Muscle of back (tissue), 13 donors: ENCODE data around the gene MCF2. TPM values are rescaled to one million over a fixed set of nuclear protein-coding genes. Genes with fewer than 3 reads are reported as not detected.
"Not testable (repeated sequence)": the region's sequence is repeated elsewhere in the genome, so short reads cannot be mapped to it uniquely, and the experiment has no call there.

ENCODE experiments used
- DNase-seq, 3 donors: peaks; one replicate each; pipeline versions ENCODE4 v3.0.0 to v3.0.0-alpha.2; 2013
- long read RNA-seq, 9 donors: transcript quantifications; one replicate each; lab custom pipeline, GENCODE V29; 2026
- polyA plus RNA-seq, 10 donors: library from polyadenylated mRNA; unstranded; fragments of 120-200 nt; gene quantifications; one replicate each; pipeline ENCODE4 v1.2.1, GENCODE V29; 2013; ENCODE audit not compliant: insufficient read length in 10 of 10

MCF2 gene, protein sequence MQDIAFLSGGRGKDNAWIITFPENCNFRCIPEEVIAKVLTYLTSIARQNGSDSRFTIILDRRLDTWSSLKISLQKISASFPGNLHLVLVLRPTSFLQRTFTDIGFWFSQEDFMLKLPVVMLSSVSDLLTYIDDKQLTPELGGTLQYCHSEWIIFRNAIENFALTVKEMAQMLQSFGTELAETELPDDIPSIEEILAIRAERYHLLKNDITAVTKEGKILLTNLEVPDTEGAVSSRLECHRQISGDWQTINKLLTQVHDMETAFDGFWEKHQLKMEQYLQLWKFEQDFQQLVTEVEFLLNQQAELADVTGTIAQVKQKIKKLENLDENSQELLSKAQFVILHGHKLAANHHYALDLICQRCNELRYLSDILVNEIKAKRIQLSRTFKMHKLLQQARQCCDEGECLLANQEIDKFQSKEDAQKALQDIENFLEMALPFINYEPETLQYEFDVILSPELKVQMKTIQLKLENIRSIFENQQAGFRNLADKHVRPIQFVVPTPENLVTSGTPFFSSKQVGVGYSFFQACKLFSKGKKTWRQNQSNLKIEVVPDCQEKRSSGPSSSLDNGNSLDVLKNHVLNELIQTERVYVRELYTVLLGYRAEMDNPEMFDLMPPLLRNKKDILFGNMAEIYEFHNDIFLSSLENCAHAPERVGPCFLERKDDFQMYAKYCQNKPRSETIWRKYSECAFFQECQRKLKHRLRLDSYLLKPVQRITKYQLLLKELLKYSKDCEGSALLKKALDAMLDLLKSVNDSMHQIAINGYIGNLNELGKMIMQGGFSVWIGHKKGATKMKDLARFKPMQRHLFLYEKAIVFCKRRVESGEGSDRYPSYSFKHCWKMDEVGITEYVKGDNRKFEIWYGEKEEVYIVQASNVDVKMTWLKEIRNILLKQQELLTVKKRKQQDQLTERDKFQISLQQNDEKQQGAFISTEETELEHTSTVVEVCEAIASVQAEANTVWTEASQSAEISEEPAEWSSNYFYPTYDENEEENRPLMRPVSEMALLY
- polyA plus RNA-seq, result under 1 TPM in 9 of 10 donors, not detected in 1; 0.16 to 0.58 (median 0.26) TPM
- long read RNA-seq, donor 1, result 0 reads
- long read RNA-seq, donor 2, partial matches to known transcripts, result 9 of 9 reads
- long read RNA-seq, donor 2, other reads (novel, unspliced or antisense), result 0 of 9 reads
- long read RNA-seq, donor 3, result 0 reads
- long read RNA-seq, donor 4, result 0 reads
- long read RNA-seq, donor 5, result 0 reads
- long read RNA-seq, donor 6, result 0 reads
- long read RNA-seq, donor 7, result 0 reads
- long read RNA-seq, donor 8, result 0 reads
- long read RNA-seq, donor 9, result 0 reads

- DNase-seq, result no peak
Observed at GRCh38 chrX:139708067-139708466, at the start of gene MCF2. TSS of gene MCF2 (minus strand) at chrX:139708167. CDS start at chrX:139651744, 56,423 bp downstream.

GRCh38 chrX:139751053-139751452, 43.1 kb upstream of the MCF2 start:
- DNase-seq, result no peak

DNA sequence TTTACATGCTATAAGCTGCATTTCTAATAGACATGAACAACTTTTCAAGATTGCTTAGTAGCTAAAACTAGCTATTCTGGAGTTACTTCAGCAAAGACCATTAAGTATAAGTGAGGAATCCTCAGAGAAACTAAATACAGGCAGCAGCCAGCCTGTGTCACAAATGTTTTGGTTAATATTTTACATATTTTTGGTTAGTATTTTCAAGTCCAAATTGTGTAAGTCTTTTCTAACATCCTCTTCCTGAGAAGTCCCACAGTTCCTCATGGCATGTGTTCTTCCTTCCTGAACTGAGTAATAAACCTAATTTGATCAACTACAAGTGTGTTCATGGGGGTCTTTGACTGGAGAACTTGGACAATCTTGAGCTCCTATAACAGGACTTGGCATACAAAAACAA, 42.4 kb upstream of the MCF2 start:
- no peak for DNase-seq

- DNase-seq, result peak in 1 of 3 donors; percentile 5
Observed at GRCh38 chrX:139739138-139739537, 31.2 kb upstream of the MCF2 start.

DNA sequence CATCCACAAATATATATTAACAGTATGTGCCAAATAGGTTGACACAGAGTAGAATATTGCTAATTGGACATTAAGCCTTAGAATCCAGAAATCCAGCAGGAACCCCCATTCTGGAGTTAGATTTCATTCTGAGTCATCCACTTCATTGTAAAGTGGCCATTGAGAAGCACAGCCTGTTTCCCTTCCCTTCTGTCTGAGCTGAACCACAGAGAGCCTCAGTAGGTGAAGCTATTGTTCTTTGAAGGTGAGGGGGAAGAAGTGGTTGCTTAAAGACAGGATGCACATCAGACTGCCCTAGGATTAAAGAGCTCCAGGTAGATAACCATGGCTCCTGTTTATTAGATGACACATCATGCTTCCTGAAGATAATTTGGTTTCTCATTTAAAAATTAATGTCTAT, 30.6 kb upstream of the MCF2 start:
- no peak for DNase-seq

DNA sequence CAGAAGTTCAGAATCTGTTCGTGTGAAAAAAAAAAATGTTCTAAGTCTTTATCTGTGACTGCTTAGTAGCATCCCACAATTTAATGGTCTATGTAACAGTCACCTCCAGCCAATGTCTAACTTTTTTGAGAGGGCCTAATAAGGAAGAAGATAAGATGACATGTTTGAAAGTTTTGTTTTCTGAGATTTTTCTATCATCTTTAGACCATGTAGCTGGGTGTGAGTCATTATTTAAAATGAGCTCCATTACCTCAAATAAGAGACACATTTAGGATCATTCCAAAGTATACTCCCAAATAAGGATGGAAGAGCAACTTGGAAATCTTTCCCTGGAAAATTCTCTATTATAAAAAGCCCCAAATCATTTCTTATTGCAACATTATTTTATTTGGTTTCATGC, 28.2 kb upstream of the MCF2 start:
- no peak for DNase-seq

- no peak for DNase-seq
Observed at GRCh38 chrX:139734996-139735395, 27.0 kb upstream of the MCF2 start.

GRCh38 chrX:139725720-139726119, 17.8 kb upstream of the MCF2 start:
- DNase-seq, result no peak

GRCh38 chrX:139724626-139725025, 16.7 kb upstream of the MCF2 start:
- DNase-seq, result no peak

- DNase-seq, result no peak
Observed at GRCh38 chrX:139720979-139721378, 13.0 kb upstream of the MCF2 start.

DNA sequence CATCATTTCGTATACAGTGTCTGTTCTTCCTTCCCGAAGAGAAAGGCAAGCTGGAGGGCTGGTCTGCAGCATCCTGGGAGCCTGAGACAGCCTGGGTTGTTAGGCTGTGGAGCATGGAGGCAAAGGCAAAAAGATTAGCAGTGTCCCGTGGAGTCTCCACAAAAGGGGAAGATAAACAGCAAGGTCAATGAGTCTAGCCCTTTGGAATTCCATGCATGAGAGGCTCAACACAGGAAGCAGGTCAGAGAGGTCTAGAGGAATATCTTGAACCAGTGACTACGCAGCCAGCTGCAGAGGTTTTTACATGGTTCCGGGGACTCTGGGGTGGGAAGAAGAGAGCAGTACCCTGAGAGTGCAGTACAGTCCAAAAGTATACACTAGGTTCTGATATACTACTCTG, 12.2 kb upstream of the MCF2 start:
- DNase-seq, result peak in 1 of 3 donors; percentile 22

DNA sequence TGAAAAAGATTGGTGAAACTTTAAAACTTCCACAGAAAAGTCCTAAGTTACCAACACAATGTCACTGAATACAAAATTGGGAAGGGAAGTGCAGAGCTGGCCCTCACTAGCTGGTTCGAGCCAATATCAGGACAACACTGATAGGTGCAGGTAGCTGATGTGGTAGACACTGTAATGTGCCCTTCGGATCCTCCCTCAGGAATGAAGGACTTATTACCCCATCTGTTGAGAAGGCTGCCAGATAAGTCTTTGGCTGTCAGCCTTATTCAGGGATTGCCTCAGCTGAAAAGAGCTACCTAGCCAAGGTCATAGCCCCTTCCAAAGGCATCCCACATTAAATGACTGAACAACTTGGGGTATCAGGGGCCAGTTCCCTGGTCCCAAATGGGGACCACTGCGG, 5.3 kb downstream of the MCF2 start:
- DNase-seq, result no peak

DNA sequence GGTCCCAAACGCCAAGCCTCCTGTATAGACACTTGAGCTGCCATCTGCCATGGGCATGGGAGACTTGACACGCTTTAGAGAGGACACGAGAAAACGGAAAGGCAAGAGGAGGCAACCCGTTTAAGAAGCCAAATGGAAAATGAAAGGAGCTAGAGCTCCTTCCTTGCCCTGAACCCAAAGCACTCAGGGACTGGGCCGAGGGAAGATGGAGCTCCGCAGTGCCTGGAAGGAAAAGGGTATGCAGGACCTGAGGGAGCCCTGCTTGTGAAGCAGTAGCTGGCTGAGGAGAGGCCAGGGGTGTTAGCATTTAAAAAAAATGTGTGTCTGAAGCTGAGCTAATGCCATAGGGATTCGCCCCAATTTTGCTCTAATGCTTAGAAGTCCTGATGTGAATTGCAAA, 15.1 kb downstream of the MCF2 start:
- DNase-seq, result peak in 1 of 3 donors; percentile 6

- peak in 1 of 3 donors; percentile 14 for DNase-seq
Observed at GRCh38 chrX:139692506-139692849, 15.5 kb downstream of the MCF2 start.

DNA sequence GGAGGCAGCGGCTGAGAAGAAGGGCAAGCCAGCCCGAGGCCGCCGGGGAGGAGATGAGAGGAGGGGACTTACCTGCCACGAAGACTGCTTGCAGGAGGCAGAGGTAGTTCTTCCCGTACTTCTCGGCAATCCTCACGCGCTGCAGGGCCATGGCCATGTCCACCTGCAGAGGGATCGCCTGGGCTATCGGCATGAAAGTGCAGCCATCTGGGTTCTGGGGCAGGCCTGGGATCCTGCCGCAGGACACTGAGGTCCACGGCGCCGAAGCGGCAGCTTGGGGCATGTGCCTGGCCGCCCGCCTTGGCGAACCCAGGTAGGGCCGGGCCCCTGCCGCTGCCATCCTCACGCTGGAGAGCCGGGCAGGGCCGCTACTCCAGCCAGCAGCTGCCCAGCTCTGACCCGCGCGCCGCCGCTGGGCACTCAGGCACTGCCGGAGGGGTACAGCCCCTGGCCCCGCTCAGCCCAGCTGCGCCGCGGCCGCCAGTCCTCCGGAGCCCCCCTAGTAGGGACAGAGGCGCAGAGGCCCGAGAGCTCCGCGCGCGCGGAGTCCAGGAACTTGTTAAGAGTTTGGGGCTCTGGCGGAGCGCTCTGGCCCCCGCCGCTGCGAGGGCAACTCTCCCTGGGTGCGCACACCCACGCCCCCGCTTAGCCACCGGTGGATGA, 16.0 kb downstream of the MCF2 start:
- peak in 1 of 3 donors; percentile 18 for DNase-seq

DNA sequence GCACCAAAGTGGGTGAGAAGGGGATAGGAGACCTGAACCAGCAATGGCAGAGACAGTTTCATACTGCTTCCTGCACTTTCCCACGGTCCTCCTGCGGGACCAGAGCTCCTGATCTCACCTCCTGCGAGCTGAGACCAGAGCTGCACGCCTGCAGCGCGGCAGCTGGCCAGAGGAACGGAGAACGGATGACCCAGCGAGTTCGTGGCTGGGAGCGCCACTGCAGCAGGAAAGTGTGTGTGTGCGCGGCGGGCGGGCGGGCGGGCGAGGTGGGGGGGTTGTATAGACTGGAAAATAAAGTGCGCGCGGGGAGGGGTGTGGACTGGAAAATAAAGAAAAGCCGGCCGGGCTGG, 16.5 kb downstream of the MCF2 start:
- DNase-seq, result peak in 1 of 3 donors; percentile 29

DNA sequence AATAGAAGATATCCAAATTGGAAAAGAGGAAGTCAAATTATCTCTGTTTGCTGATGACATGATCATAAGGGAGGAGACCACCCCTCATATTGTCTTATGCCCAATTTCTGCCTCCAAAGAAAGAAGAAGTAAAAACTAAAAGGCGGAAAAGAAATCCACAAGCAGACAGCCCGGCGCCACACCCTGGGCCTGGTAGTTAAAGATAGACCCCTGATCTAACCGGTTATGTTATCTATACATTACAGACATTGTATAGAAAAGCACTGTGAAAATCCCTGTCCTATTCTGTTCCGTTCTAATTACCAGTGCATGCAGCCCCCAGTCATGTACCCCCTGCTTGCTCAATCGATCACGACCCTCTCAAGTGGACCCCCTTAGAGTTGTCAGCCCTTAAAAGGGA, 22.8 kb downstream of the MCF2 start:
- not testable (repeated sequence) for DNase-seq

DNA sequence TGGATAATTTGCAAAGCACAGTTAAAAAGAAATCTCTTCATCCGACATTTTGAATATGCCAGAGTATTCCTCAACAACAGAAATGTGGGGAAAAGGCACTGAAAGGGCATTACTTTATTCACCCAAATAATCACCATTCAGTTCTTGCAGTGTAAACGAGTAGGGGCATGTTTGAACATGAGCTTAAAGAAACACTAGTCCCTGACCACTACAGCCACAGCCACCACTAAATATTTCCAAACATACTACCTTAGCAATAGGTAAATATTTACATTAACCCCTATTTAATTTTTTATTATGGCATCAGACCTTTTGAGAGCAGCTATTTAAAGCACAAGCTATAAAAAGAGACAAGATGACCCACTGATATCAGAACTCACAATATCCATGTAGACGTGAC, 27.6 kb downstream of the MCF2 start:
- DNase-seq, result no peak

- DNase-seq, result no peak
Observed at GRCh38 chrX:139647597-139647996, 60.4 kb downstream of the MCF2 start.

DNA sequence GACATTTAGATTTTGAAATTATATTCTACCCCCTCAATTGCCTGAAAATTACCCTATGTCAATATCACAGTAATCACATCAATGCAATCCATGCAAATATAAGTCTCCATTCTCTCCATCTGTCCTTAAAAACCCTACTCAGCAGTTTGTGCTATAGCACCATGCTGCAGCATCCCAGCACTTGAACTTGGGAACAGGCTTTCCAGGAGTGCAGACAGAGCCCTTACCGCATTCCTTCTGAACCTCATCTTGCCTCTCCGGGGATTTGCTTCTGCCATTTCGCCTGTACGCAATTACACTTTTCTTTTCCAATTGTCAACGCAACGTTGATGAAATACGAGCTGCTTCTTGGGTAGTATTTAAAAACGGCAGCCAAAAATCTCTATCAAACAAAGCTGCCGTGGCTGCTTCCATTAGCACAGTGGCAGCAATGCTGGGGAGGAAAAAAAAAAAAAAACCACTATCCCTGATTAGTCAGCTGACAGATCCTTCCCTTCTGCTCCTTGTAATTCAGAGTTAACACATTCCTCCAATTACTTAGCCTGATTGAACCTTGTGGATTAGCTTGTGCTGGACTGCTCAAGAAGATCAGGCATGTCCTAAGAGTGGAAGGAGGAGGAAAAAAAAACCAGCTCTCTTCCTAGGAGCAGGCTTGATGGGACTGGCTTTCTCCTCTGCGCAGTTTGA, 65.6 kb downstream of the MCF2 start:
- DNase-seq, result peak in 2 of 3 donors; percentile 9 to 27

GRCh38 chrX:139640259-139640658, 67.7 kb downstream of the MCF2 start:
- no peak for DNase-seq
